ENCODE data around the gene UBA7.
"Not testable (repeated sequence)": the region's sequence is repeated elsewhere in the genome, so short reads cannot be mapped to it uniquely, and the experiment has no call there.

UBA7 gene

GRCh38 chr3:49831341-49831740 lies 17.6 kb upstream of the UBA7 start:
- Mint-ChIP-seq H3K27me3 (no peaks in the 10 kb centered on the region), H3K9me3 (no peaks in the 10 kb centered on the region), H3K36me3 (peaks cover 2% of the 10 kb centered on the region), H3K4me3 (no peak overlapping the region), H3K4me1 (peaks cover 3% of the 10 kb centered on the region), H3K27ac (no peak overlapping the region)
- DNase-seq (ENCODE audit: low spot score in 2 of 2) (no peak), ATAC-seq (ENCODE audit: low read depth) (no peak)

GRCh38 chr3:49826016-49826415 lies 12.3 kb upstream of the UBA7 start:
- Mint-ChIP-seq H3K4me1 (no peaks in the 10 kb centered on the region), H3K9me3 (no peaks in the 10 kb centered on the region), H3K4me3 (no peak overlapping the region), H3K27me3 (no peaks in the 10 kb centered on the region), H3K27ac (no peak overlapping the region), H3K36me3 (no peaks in the 10 kb centered on the region)
- DNase-seq (ENCODE audit: low spot score in 2 of 2) (no peak), ATAC-seq (ENCODE audit: low read depth) (no peak)

- not testable (repeated sequence) for ATAC-seq (ENCODE audit: low read depth)
Measured at GRCh38 chr3:49823131-49823530, 9.4 kb upstream of the UBA7 start.

GRCh38 chr3:49812916-49813496 lies 747 bp downstream of the UBA7 start:
- Mint-ChIP-seq H3K27me3 (no peaks in the 10 kb centered on the region), H3K36me3 (peaks cover 13% of the 10 kb centered on the region), H3K9me3 (no peaks in the 10 kb centered on the region), H3K4me1 (peaks cover 36% of the 10 kb centered on the region), H3K4me3 (peak overlapping the region; percentile 96), H3K27ac (peak overlapping the region; percentile 91)
- ATAC-seq (ENCODE audit: low read depth) (no peak), DNase-seq (ENCODE audit: low spot score in 2 of 2) (no peak)

More at GRCh38 chr3:49823131-49823530, 9.4 kb upstream of the UBA7 start:
- H3K4me1 Mint-ChIP-seq; H3K4me3 Mint-ChIP-seq; H3K36me3 Mint-ChIP-seq; H3K27me3 Mint-ChIP-seq; H3K27ac Mint-ChIP-seq; DNase-seq (ENCODE audit: low spot score in 2 of 2); H3K9me3 Mint-ChIP-seq: not testable (repeated sequence)

GRCh38 chr3:49807431-49808114 lies 6.2 kb downstream of the UBA7 start:
- Mint-ChIP-seq H3K36me3 (peaks cover 13% of the 10 kb centered on the region), H3K27ac (peak overlapping the region; percentile 83), H3K4me1 (peaks cover 63% of the 10 kb centered on the region), H3K27me3 (no peaks in the 10 kb centered on the region), H3K9me3 (no peaks in the 10 kb centered on the region), H3K4me3 (peak overlapping the region; percentile 68)
- DNase-seq (ENCODE audit: low spot score in 2 of 2) (no peak), ATAC-seq (ENCODE audit: low read depth) (peak; percentile 5)

GRCh38 chr3:49806850-49807249 lies 6.9 kb downstream of the UBA7 start:
- Mint-ChIP-seq H3K27ac (peak overlapping the region; percentile 85), H3K4me3 (peak overlapping the region; percentile 68), H3K4me1 (peaks cover 65% of the 10 kb centered on the region), H3K36me3 (peaks cover 13% of the 10 kb centered on the region), H3K27me3 (peaks cover 2% of the 10 kb centered on the region), H3K9me3 (no peaks in the 10 kb centered on the region)
- DNase-seq (ENCODE audit: low spot score in 2 of 2): no peak
- no peak for ATAC-seq (ENCODE audit: low read depth)

GRCh38 chr3:49805897-49806701 lies 7.7 kb downstream of the UBA7 start:
- H3K4me1 Mint-ChIP-seq: peaks cover 58% of the 10 kb centered on the region
- H3K4me3 Mint-ChIP-seq: peak overlapping the region; percentile 85
- H3K9me3 Mint-ChIP-seq: no peaks in the 10 kb centered on the region
- ATAC-seq (ENCODE audit: low read depth): no peak
- H3K27ac Mint-ChIP-seq: peak overlapping the region; percentile 85
- no peak for DNase-seq (ENCODE audit: low spot score in 2 of 2)
- peaks cover 2% of the 10 kb centered on the region for H3K27me3 Mint-ChIP-seq
- H3K36me3 Mint-ChIP-seq: peaks cover 6% of the 10 kb centered on the region

GRCh38 chr3:49805367-49805782 lies 8.4 kb downstream of the UBA7 start:
- DNase-seq (ENCODE audit: low spot score in 2 of 2) (peak; percentile 46 to 54), ATAC-seq (ENCODE audit: low read depth) (peak; percentile 19)
- peaks cover 2% of the 10 kb centered on the region for H3K27me3 Mint-ChIP-seq
- H3K9me3 Mint-ChIP-seq: no peaks in the 10 kb centered on the region
- peak overlapping the region; percentile 85 for H3K4me3 Mint-ChIP-seq
- peaks cover 54% of the 10 kb centered on the region for H3K4me1 Mint-ChIP-seq
- peaks cover 4% of the 10 kb centered on the region for H3K36me3 Mint-ChIP-seq
- peak overlapping the region; percentile 85 for H3K27ac Mint-ChIP-seq

- Mint-ChIP-seq H3K27me3 (peaks cover 2% of the 10 kb centered on the region), H3K4me3 (peak overlapping the region; percentile 85), H3K9me3 (no peaks in the 10 kb centered on the region), H3K4me1 (peaks cover 50% of the 10 kb centered on the region), H3K27ac (peak overlapping the region; percentile 85), H3K36me3 (no peaks in the 10 kb centered on the region)
- DNase-seq (ENCODE audit: low spot score in 2 of 2) (no peak), ATAC-seq (ENCODE audit: low read depth) (no peak)
Measured at GRCh38 chr3:49804141-49805041, 9.4 kb downstream of the UBA7 start.

GRCh38 chr3:49803465-49804140 lies 10.2 kb downstream of the UBA7 start:
- ATAC-seq (ENCODE audit: low read depth) (peak; percentile 34), DNase-seq (ENCODE audit: low spot score in 2 of 2) (peak; percentile 53 to 71)
- Mint-ChIP-seq H3K27ac (peak overlapping the region; percentile 85), H3K27me3 (peaks cover 2% of the 10 kb centered on the region), H3K4me3 (peak overlapping the region; percentile 85), H3K9me3 (no peaks in the 10 kb centered on the region), H3K36me3 (no peaks in the 10 kb centered on the region), H3K4me1 (peaks cover 45% of the 10 kb centered on the region)

- ATAC-seq (ENCODE audit: low read depth): peak; percentile 72
Measured at GRCh38 chr3:49802719-49803464, 10.9 kb downstream of the UBA7 start, which contains the start of gene INKA1. TSS of gene INKA1 (plus strand) at chr3:49803261. CDS start at chr3:49803393, 132 bp downstream.

GRCh38 chr3:49801160-49801559 lies 12.6 kb downstream of the UBA7 start:
- H3K4me3 Mint-ChIP-seq: no peak overlapping the region
- H3K9me3 Mint-ChIP-seq: no peaks in the 10 kb centered on the region
- ATAC-seq (ENCODE audit: low read depth) (no peak), DNase-seq (ENCODE audit: low spot score in 2 of 2) (no peak)
- H3K27ac Mint-ChIP-seq: no peak overlapping the region
- H3K4me1 Mint-ChIP-seq: peaks cover 27% of the 10 kb centered on the region
- H3K36me3 Mint-ChIP-seq: no peaks in the 10 kb centered on the region
- peaks cover 6% of the 10 kb centered on the region for H3K27me3 Mint-ChIP-seq

More at GRCh38 chr3:49802719-49803464, 10.9 kb downstream of the UBA7 start, which contains the start of gene INKA1:
- peak; percentile 88 to 93 for DNase-seq (ENCODE audit: low spot score in 2 of 2)
- Mint-ChIP-seq H3K4me1 (peaks cover 38% of the 10 kb centered on the region), H3K36me3 (no peaks in the 10 kb centered on the region), H3K9me3 (no peaks in the 10 kb centered on the region), H3K27me3 (peaks cover 2% of the 10 kb centered on the region), H3K4me3 (peak within 1 kb of the TSS; percentile 85), H3K27ac (peak within 1 kb of the TSS; percentile 85)

Measured in memory B cell (primary cell).